GM21423 (cell line): ENCODE measurements around the gene SUMF1.
"Not testable (repeated sequence)": the region's sequence is repeated elsewhere in the genome, so short reads cannot be mapped to it uniquely, and the experiment has no call there.

Source experiments
- ATAC-seq: cut with Tn5 transposase; IDR thresholded peaks from one replicate; pipeline ENCODE4 v1.9.1; 2021; ENCODE audit warnings: mild to moderate bottlenecking, moderate library complexity; ENCODE audit not compliant: unreplicated experiment

Gene SUMF1

DNA sequence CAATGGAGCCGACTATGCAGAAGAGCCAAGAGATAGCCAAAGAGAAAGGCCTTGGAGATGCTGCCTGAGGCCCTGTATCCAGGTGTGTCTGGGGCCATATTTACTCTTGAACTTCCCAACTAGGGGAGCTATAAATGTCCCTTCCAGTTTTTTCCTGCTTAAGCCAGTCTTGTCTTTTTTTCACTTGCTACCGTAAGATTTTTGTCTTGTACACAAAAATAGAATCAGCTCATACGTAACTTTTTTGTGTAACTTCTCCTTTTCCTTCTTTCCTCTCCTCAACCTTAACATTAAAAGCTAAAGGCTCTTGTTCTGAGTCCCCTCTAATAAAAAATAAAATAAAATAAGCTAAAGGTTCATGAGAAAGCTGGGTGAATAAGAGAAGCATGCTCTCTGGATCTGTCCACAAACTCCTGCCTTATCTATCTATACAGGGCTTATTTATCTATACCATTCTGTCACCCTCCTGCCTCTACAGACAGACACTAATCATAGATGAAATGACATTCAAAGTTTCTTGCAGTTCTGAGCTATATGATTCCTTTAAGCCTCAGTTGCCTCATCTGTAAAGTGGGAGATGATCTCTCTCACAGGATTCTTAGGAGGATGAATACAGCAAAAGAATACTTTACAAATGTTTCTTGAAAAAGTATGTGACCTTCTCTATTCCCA is 4.6 kb downstream of the SUMF1 start:
- ATAC-seq: no peak

DNA sequence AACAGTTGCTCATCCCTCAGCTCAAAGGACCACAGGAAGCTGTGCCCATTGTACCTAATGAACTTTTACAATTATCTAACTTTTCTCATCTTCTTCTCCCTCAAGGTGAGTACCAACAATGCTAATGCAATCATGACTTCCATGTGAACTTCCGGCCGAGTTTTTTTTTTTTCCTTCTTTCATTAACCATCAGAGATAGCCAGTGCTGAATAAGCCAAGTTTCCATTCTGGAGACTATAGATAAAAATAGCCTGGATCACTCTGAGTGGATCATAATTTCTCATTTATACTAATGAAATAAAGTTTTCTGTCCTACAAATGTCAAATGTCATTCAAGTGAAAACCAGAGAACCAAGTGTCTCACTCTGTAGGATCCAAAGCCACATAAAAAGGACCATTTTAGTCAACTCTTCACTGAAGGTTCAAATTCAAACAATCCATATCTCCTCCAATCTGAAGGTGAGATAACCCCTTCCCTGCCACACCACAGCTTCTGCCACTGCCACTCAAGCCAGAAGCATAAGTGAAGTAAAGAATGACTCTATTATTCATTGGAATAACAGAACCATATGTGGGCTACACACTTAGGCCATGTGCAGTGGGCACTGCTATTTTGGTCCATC is 5.5 kb downstream of the SUMF1 start:
- no peak for ATAC-seq

GRCh38 chr3:4460334-4460733 is 6.7 kb downstream of the SUMF1 start:
- ATAC-seq: no peak

DNA sequence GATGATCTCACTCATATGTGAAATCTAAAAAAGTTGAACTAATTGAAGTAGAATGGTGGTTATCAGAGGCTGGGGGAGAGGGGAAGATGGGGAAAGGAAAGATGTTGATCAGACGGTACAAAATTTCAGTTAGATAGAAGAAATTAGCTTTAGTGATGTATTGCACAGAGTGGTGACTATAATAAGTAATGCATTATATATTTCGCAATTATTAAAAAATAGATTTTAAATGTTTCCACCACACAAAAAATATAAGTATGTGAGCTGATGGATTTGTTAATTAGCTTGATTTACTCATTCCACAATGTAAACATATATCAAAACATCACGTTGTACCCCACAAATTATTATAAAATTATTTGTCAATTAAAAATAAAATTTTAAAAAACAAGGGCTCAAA is 8.1 kb downstream of the SUMF1 start:
- no peak for ATAC-seq

GRCh38 chr3:4456780-4457179 is 10.3 kb downstream of the SUMF1 start:
- not testable (repeated sequence) for ATAC-seq

- ATAC-seq: no peak
Measured at GRCh38 chr3:4454142-4454541, 12.9 kb downstream of the SUMF1 start.

GRCh38 chr3:4449043-4449805 is 17.8 kb downstream of the SUMF1 start:
- ATAC-seq: no peak

DNA sequence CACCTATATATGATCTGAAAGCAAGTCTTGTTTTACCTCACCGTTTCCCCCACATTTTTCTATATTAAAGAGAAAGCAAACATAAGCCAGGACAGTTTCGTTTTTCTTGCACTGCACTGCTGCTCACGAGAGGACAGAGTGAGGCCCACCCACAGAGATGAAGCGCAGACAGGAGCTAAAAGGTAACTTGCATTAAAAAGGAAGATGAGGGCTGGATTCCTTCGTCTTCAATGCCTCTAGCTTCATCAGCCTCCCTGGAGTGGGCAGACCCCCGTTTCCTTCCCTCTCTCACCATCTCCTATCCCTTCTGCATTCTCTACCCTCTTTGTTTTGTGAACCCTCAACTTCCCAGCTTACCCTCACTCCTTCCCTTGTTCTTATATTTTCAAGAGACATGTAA is 18.9 kb downstream of the SUMF1 start:
- no peak for ATAC-seq

GRCh38 chr3:4447295-4447999 is 19.6 kb downstream of the SUMF1 start:
- no peak for ATAC-seq

- no peak for ATAC-seq
Measured at GRCh38 chr3:4440951-4441350, 26.1 kb downstream of the SUMF1 start.

- no peak for ATAC-seq
Measured at GRCh38 chr3:4438296-4438695, 28.8 kb downstream of the SUMF1 start.

GRCh38 chr3:4432259-4432658 is 34.8 kb downstream of the SUMF1 start:
- ATAC-seq: no peak

DNA sequence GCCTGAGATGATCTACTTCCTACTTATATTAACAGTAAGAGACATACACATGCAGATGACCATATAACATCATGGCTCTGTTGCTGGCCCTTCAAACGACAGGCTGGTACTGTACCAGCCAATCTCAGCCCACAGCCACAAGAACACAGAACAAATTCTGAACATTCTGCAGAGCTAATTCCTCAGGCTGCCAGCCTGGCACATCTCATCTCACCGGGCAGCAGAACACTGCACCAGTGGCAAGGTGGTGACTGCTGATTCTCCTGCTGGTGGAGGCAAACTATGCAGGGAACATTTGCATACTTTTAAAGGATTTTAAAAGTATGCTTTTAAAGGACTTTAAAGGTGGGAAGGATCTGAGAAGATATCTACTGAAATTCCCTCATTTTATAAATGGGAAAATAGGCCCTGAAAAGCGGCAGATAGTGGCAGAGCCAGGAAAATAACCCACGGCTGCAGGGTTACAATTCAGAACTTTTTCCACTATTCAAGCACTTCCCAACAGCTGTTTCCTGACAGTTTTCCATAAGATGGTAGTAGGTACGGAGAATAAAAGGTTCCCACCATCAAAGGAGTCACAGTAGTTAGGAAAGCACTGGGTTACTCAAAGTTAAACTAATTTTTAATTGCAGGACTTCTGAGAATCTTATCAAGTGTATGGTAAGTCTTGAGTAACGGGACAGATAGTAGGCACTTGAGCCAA is 37.3 kb downstream of the SUMF1 start:
- ATAC-seq: no peak

- ATAC-seq: peak; percentile 89
Measured at GRCh38 chr3:4426782-4427344, 40.2 kb downstream of the SUMF1 start.

- ATAC-seq: no peak
Measured at GRCh38 chr3:4426261-4426781, 40.7 kb downstream of the SUMF1 start.

- ATAC-seq: no peak
Measured at GRCh38 chr3:4425707-4426106, 41.4 kb downstream of the SUMF1 start.

DNA sequence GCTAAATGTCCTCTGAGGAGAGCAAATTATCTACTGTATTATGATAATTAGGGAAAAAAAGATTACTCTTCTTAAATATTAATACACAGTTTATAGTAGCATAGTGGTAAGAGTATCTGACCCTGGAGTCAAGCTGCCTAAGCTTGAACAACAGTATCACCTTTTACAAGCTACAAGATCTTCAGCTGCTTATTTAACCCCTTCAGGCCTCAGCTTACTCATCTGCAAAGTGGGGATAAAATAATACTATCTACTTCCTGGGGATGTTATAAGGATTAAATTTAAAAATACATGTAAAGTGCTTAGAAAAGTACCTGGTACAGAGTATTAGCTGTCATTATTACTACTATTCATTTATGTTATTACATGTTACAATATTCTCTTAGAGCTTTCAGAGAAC is 42.0 kb downstream of the SUMF1 start:
- no peak for ATAC-seq

GRCh38 chr3:4421121-4421520 is 45.9 kb downstream of the SUMF1 start:
- peak; percentile 80 for ATAC-seq

GRCh38 chr3:4419920-4420319 is 47.1 kb downstream of the SUMF1 start:
- ATAC-seq: no peak

GRCh38 chr3:4419386-4419785 is 47.7 kb downstream of the SUMF1 start:
- no peak for ATAC-seq
